LNCaP clone FGC (cell line): Measurements from ENCODE around the gene ADGRL2.

Experiments used
- DNase-seq: peaks from one replicate; pipeline ENCODE4 v3.0.0-alpha.2; 2011; ENCODE audit warnings: low read depth
- H3K4me3 ChIP-seq: 2 replicates; pipeline ENCODE4 v1.5.1; 2011; ENCODE audit warnings: mild to moderate bottlenecking, low read depth, low read length, control low read depth
- TF ChIP-seq, protein P1 (sequence below): IDR thresholded peaks from 2 replicates; pipeline ENCODE4 v1.5.1; 2012; ENCODE audit warnings: mild to moderate bottlenecking; ENCODE audit not compliant: control insufficient read depth, insufficient read depth; ENCODE audit errors: extremely low read depth

Gene ADGRL2

DNA sequence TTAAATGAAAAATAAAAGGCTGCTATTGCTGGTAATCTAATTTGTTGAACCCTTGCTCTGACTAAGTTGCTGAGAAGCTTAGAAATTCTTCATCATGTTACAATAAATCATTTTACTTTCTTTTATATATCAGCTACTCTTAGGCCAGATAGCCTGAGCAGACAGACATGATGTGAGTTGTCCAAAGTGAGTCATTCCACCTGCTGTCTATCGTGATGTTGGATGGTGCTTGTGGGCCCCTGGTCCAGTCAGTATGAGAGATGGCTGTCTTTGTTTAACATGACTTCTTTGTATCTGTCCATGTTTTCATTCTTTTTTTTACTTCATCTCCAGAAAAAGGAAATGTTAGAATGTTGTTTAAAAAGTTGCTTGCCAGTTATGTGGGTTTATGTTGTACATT, 188.8 kb downstream of the ADGRL2 start:
- H3K4me3 ChIP-seq: no peak overlapping the region
- no peak for DNase-seq
- TF ChIP-seq, protein P1, sequence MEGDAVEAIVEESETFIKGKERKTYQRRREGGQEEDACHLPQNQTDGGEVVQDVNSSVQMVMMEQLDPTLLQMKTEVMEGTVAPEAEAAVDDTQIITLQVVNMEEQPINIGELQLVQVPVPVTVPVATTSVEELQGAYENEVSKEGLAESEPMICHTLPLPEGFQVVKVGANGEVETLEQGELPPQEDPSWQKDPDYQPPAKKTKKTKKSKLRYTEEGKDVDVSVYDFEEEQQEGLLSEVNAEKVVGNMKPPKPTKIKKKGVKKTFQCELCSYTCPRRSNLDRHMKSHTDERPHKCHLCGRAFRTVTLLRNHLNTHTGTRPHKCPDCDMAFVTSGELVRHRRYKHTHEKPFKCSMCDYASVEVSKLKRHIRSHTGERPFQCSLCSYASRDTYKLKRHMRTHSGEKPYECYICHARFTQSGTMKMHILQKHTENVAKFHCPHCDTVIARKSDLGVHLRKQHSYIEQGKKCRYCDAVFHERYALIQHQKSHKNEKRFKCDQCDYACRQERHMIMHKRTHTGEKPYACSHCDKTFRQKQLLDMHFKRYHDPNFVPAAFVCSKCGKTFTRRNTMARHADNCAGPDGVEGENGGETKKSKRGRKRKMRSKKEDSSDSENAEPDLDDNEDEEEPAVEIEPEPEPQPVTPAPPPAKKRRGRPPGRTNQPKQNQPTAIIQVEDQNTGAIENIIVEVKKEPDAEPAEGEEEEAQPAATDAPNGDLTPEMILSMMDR: no peak

DNA sequence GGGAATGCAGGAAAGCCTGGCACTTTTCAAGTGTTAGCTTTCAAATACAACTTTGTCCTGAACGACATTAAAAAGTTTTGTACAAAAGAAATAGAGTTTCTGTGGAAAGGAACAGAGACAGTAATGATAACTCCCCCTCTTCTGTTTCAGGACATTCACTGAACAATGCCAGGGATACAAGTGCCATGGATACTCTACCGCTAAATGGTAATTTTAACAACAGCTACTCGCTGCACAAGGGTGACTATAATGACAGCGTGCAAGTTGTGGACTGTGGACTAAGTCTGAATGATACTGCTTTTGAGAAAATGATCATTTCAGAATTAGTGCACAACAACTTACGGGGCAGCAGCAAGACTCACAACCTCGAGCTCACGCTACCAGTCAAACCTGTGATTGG, 189.5 kb downstream of the ADGRL2 start:
- TF ChIP-seq, protein P1: no peak
- no peak for DNase-seq
- no peak overlapping the region for H3K4me3 ChIP-seq

DNA sequence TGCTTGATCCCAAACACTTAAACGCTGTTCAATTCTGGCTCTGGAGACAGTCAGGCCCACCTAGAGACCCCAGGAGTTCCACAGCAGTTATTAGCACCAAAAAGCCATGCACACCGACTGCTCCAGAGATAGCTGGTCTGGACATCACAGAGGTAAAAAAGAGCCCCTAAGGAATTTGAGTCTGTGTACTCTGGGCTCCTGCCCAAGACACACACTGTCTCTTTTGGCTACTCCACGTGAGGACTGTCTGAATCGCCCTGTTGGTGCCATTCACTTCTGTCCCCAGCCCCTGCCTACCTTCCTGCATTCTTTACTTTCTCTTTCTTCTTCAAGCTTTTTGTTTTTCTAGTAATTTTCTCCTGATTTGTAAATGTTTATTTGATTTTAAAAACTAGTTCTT, 197.4 kb downstream of the ADGRL2 start:
- no peak for DNase-seq

DNA sequence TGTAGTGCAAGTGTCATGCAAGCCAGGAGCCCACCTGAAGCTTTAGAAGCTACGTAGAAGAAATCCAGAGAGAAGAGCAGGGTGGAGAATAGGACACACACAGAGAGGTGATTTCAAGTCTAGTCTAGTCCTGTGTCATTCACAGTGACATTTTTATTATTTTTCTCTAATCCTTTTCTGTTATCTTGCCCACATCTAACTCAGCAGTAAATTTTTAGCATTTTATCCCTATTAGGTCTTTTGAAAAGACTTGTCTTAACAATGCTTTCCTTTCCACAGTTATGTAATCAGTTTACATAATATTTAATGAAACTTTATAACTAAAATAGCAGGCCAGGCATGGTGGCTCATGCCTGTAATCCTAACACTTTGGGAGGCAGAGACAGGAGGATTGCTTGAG, 198.6 kb downstream of the ADGRL2 start:
- H3K4me3 ChIP-seq: no peak overlapping the region
- DNase-seq: no peak
- TF ChIP-seq, protein P1: no peak

More for the DNA sequence above, 197.4 kb downstream of the ADGRL2 start:
- no peak overlapping the region for H3K4me3 ChIP-seq
- TF ChIP-seq, protein P1: no peak

DNA sequence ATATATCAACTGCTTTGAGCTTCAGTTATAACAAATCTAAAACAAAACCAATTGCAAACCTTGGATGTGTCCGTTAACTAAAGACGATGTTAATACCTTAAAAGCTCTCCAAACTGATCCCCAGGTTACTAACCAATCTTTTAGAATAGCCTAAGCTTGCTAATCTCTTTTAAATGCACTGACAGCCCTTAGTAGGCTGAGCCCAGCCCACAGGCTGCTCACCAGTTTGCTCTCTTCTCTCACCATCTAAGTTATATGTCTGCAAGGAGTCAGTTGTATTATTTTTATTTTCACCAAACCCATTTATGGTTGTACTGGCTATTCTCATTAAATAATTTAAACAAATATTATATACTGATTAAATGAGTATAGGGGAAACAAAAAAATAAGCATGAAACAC, 199.5 kb downstream of the ADGRL2 start:
- DNase-seq: no peak
- TF ChIP-seq, protein P1: no peak
- no peak overlapping the region for H3K4me3 ChIP-seq

DNA sequence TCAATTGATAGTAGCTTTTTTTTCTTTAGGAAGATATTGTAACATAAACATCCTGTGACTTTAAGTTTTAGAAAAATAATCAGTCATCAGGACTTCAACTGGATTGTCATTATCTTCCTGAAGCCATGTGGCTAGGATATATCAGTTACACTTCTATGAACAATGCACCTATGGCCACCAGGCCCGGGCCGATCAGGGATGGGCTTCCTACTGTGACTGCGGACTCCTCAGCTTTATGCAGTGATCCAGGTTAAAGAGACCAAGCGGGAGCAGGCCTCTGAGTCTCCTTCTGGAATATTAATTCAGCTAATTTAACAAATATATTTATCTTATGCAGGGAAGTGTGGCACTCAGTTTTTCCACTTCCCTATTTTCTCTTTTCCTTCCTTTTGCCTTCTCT, 200.6 kb downstream of the ADGRL2 start:
- no peak for DNase-seq
- TF ChIP-seq, protein P1: no peak
- H3K4me3 ChIP-seq: no peak overlapping the region

DNA sequence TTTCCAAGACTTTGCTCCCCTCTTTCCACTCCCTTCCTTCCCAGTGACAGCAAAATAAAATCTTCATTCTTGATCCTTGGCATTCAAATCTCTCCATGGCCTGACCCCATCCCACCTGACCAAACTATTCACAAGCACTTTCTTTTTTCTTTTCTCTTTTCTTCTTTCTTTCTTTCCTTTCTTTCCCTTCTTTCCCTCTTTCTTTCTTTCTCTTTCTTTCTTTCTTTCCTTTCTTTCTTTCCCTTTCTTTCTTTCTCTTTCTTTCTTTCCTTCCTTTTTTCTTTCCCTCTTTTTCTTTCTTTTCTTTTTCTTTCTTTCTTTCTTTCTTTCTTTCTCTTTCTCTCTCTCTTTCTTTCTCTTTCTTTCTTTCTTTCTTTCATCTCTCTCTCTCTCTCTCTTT, 207.1 kb downstream of the ADGRL2 start:
- no peak for DNase-seq
- TF ChIP-seq, protein P1: no peak
- no peak overlapping the region for H3K4me3 ChIP-seq
